PC-9 (cell line): ENCODE results near the gene ADGRA1. TPM values are rescaled to one million over a fixed set of nuclear protein-coding genes. Genes with fewer than 3 reads are reported as not detected.

ENCODE experiments used
- BruUV-seq: library from RNA; stranded (reverse); fragments of 400-500 nt; replicated peaks from 2 replicates; lab custom pipeline; 2021; lab: Mats Ljungman, UMichigan
- CTCF ChIA-PET: fragments of 300-600 bp; sonication (Branson Sonifier 250); formaldehyde crosslinking; loops from one replicate; lab custom pipeline; 2022; ENCODE audit warnings: antibody characterized with exemption; lab: Charles Lee
- POLR2A ChIA-PET: fragments of 300-600 bp; sonication (Branson Sonifier 250); formaldehyde crosslinking; loops from one replicate; lab custom pipeline; 2022; ENCODE audit warnings: antibody characterized with exemption; ENCODE audit not compliant: unreplicated experiment; lab: Charles Lee
- DNase-seq, 2 experiments: peaks; one replicate each; pipeline versions ENCODE4 v3.0.0 to v3.0.0-alpha.2; 2015 to 2022; ENCODE audit warnings: mixed read lengths in 1 of 2
- H2AFZ ChIP-seq: fragments of 200-600 bp; sonication (generic); 2 replicates; pipeline ENCODE4 v1.8.1; 2017; ENCODE audit warnings: antibody characterized with exemption
- H3F3A ChIP-seq: fragments of 200-600 bp; sonication (generic); 2 replicates; pipeline ENCODE4 v1.8.1; 2017; ENCODE audit warnings: antibody characterized with exemption, mild to moderate bottlenecking, low read depth; ENCODE audit not compliant: insufficient read depth
- H3K27ac ChIP-seq: fragments of 200-600 bp; sonication (generic); 2 replicates; pipeline ENCODE4 v1.6.1; 2016; ENCODE audit warnings: mixed run types
- H3K27me3 ChIP-seq: fragments of 200-600 bp; sonication (generic); 2 replicates; pipeline ENCODE4 v1.6.1; 2016; ENCODE audit warnings: low read depth, mixed run types; ENCODE audit not compliant: insufficient read depth
- H3K36me3 ChIP-seq: fragments of 200-600 bp; sonication (generic); 2 replicates; pipeline ENCODE4 v1.6.1; 2016; ENCODE audit warnings: low read depth, mixed run types
- H3K4me1 ChIP-seq: fragments of 200-600 bp; sonication (generic); replicated peaks from 2 replicates; pipeline ENCODE4 v1.6.1; 2016; ENCODE audit warnings: mixed run types; ENCODE audit not compliant: insufficient read depth
- H3K4me2 ChIP-seq: fragments of 200-600 bp; sonication (generic); 2 replicates; pipeline ENCODE4 v1.6.1; 2017; ENCODE audit warnings: mixed run types
- H3K4me3 ChIP-seq: fragments of 200-600 bp; sonication (generic); 2 replicates; pipeline ENCODE4 v1.6.1; 2016; ENCODE audit warnings: mixed run types
- H3K79me2 ChIP-seq: fragments of 200-600 bp; sonication (generic); 2 replicates; pipeline ENCODE4 v1.6.1; 2017; ENCODE audit warnings: low read depth, mixed run types
- H3K9me2 ChIP-seq: fragments of 200-600 bp; sonication (generic); 2 replicates; pipeline ENCODE4 v1.8.1; 2017; ENCODE audit warnings: mild to moderate bottlenecking; ENCODE audit not compliant: insufficient read depth
- H3K9me3 ChIP-seq: fragments of 200-600 bp; sonication (generic); 2 replicates; pipeline ENCODE4 v1.8.1; 2016; ENCODE audit warnings: low read depth; ENCODE audit not compliant: insufficient read depth
- H4K20me1 ChIP-seq: fragments of 200-600 bp; sonication (generic); 2 replicates; pipeline ENCODE4 v1.8.1; 2017; ENCODE audit not compliant: insufficient read depth
- CTCF ChIP-seq: fragments of 200-600 bp; sonication (generic); conservative IDR thresholded peaks from 2 replicates; pipeline ENCODE4 v1.6.1; 2017; ENCODE audit warnings: mixed run types, antibody characterized with exemption, mild to moderate bottlenecking, moderate library complexity
- EZH2 ChIP-seq: fragments of 200-600 bp; sonication (generic); IDR thresholded peaks from 2 replicates; pipeline ENCODE4 v1.8.0; 2017; ENCODE audit warnings: antibody characterized with exemption, low read depth
- intact Hi-C: fragments of 100-400 bp; cut with micrococcal nuclease; formaldehyde crosslinking; loops from one replicate; pipeline ENCODE4 v1.10.0; 2022; ENCODE audit not compliant: unreplicated experiment
- total RNA-seq: library from RNA; stranded (reverse); gene quantifications from 2 replicates; pipeline ENCODE4 v1.2.3, GENCODE V29; 2021

Gene ADGRA1
- total RNA-seq, 1 experiment from 2014 or later, result not detected

GRCh38 chr10:133070405-133070804 is 17.3 kb upstream of the ADGRA1 start:
- Histone ChIP-seq H3K9me3 (no peaks in the 10 kb centered on the region), H3K27ac (no peak overlapping the region), H3K36me3 (no peaks in the 10 kb centered on the region), H3K9me2 (no peaks in the 10 kb centered on the region), H4K20me1 (no peaks in the 10 kb centered on the region), H3K79me2 (no peaks in the 10 kb centered on the region), H3F3A (no peaks in the 10 kb centered on the region), H3K4me1 (no peaks in the 10 kb centered on the region), H3K4me3 (no peak overlapping the region), H2AFZ (no peak overlapping the region), H3K4me2 (no peak overlapping the region), H3K27me3 (peaks cover 51% of the 10 kb centered on the region)
- POLR2A ChIA-PET, result no interaction called here
- CTCF ChIA-PET, result interaction anchor here (0.6 kb wide), 1 partner anchor 187 kb away, joined by 3 read pairs; no protein-coding TSS in a partner anchor
- no peak for DNase-seq
- TF ChIP-seq EZH2 (no peak), CTCF (no peak)
- intact Hi-C loops, result no loop called here
- no TSS peak for BruUV-seq

- no peaks in the 10 kb centered on the region for H3K36me3 ChIP-seq
- TF ChIP-seq EZH2, result no peak
- no peak for TF ChIP-seq CTCF
- H3F3A ChIP-seq, result no peaks in the 10 kb centered on the region
- ChIA-PET POLR2A (no interaction called here), CTCF (interaction anchor here (0.6 kb wide), 1 partner anchor 187 kb away, joined by 3 read pairs; no protein-coding TSS in a partner anchor)
- H4K20me1 ChIP-seq, result no peaks in the 10 kb centered on the region
- H3K9me3 ChIP-seq, result no peaks in the 10 kb centered on the region
- no peak for DNase-seq
- H2AFZ ChIP-seq, result no peak overlapping the region
- H3K4me3 ChIP-seq, result no peak overlapping the region
- no peaks in the 10 kb centered on the region for H3K4me1 ChIP-seq
- intact Hi-C loops, result no loop called here
- H3K79me2 ChIP-seq, result no peaks in the 10 kb centered on the region
- H3K27me3 ChIP-seq, result peaks cover 55% of the 10 kb centered on the region
- no peaks in the 10 kb centered on the region for H3K9me2 ChIP-seq
- H3K27ac ChIP-seq, result no peak overlapping the region
- no peak overlapping the region for H3K4me2 ChIP-seq
- no TSS peak for BruUV-seq
Measured at GRCh38 chr10:133070810-133071209, 16.9 kb upstream of the ADGRA1 start.

GRCh38 chr10:133071733-133072132 is 16.0 kb upstream of the ADGRA1 start:
- ChIA-PET CTCF (no interaction called here), POLR2A (no interaction called here)
- Histone ChIP-seq H3K27ac (no peak overlapping the region), H3K27me3 (peaks cover 55% of the 10 kb centered on the region), H3K79me2 (no peaks in the 10 kb centered on the region), H3K9me2 (no peaks in the 10 kb centered on the region), H3K9me3 (no peaks in the 10 kb centered on the region), H3K4me2 (no peak overlapping the region), H3F3A (no peaks in the 10 kb centered on the region), H2AFZ (no peak overlapping the region), H3K36me3 (no peaks in the 10 kb centered on the region), H3K4me3 (no peak overlapping the region), H4K20me1 (no peaks in the 10 kb centered on the region), H3K4me1 (no peaks in the 10 kb centered on the region)
- BruUV-seq, result no TSS peak
- TF ChIP-seq EZH2 (no peak), CTCF (no peak)
- intact Hi-C loops, result no loop called here
- no peak for DNase-seq
